D341Med (cell line): Measurements from ENCODE around the gene ACER1.
"Not testable (repeated sequence)": the region's sequence is repeated elsewhere in the genome, so short reads cannot be mapped to it uniquely, and the experiment has no call there.

ENCODE experiments used
- DNase-seq: peaks from one replicate; pipeline ENCODE4 v3.0.0; 2012; ENCODE audit warnings: low spot score

The ACER1 gene

DNA sequence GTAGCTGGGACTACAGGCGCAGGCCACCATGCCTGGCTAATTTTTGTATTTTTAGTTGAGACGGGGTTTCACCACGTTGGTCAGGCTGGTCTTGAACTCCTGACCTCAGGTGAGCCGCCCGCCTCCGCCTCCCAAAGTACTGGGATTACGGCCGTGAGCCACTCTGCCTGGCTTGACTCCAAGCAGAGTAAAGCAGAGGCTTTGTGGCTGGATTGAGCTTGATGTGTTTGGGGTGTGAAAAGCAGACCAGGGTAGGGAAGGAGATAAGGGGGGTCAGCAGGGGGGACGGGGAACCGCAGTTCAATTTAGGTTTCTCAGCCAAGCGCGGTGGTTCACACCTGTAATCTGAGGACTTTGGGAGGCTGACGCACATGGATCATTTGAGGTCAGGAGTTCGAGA is 23.8 kb upstream of the ACER1 start:
- no peak for DNase-seq

DNA sequence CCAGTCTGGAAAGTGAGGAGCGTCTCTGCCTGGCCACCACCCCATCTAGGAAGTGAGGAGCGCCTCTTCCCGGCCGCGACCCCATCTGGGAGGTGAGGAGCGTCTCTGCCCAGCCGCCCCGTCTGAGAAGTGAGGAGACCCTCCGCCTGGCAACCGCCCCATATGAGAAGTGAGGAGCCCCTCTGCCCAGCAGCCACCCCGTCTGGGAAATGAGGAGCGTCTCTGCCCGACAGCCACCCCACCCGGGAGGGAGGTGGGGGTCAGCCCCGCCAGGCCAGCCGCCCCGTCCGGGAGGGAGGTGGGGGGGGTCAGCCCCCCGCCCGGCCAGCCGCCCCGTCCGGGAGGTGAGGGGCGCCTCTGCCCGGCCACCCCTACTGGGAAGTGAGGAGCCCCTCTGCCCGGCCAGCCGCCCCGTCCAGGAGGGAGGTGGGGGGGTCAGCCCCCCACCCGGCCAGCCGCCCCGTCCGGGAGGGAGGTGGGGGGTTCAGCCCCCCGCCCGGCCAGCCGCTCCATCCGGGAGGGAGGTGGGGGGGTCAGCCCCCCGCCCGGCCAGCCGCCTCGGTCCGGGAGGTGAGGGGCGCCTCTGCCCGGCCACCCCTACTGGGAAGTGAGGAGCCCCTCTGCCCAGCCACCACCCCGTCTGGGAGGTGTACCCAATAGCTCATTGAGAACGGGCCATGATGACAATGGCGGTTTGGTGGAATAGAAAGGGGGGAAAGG is 22.1 kb upstream of the ACER1 start:
- not testable (repeated sequence) for DNase-seq

DNA sequence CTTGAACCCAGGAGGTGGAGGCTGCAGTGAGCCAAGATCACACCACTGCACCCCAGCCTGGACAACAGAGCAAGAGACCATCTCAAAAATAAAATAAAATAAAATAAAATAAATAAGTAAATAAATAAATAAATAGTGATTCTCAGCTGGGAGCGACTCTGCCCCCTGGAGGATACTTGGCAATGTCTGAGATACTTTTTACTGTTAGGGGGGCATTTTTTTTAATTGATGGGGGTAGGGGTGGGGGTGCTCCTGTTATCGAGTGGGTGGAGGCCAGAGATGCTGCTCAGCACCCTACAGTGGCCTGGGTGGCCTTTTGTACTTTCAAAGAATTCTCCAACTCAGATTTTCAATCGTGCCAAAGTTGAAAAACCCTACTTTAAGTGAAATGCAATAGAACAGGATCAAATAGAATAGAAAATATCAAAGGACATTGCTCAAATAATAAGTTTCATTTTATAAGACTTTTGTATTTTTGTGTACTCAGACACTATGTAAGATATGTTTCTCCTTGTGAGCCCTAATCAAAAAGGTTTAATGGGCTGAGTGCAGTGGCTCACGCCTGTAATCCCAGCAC is 20.8 kb upstream of the ACER1 start:
- no peak for DNase-seq

DNA sequence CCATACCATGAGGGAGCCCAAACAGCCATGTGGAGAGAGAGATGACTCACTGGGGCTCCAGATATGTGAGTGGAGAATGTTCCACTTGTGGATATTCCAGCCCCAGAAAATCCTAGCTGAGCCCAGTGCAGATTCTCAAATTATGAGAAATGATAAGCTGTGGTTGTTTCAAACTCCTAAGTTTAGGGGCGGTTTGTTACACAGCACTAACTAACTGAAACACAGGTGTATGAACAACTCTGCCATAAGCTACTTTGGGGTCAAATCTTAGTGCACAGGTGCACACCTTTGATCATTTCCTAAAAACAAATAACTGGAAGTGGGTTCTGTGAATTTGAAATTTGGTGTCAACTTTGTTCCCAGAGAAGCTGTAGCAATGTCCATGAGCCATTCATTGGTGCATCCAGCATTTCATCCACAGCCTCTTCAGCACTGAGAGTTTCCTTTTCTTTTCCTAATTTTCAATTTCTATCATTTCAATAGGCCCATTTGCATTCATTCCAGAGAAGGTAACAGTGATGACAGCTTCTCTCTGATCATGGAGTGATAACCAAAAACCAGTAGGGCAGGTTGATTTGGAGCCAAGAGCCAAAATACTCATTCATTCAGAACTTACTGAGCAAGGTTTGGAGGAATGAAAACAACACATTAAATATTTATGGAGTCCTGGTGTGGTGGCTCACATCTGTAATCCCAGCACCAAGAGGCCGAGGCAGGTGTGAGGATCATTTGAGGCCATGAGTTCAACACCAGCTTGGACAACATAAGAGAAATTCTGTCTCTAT is 19.2 kb upstream of the ACER1 start:
- no peak for DNase-seq

GRCh38 chr19:6350688-6351087 is 17.3 kb upstream of the ACER1 start:
- DNase-seq: no peak

GRCh38 chr19:6349271-6349670 is 15.9 kb upstream of the ACER1 start:
- DNase-seq: not testable (repeated sequence)

- DNase-seq: no peak
Observed at GRCh38 chr19:6343462-6343861, 10.1 kb upstream of the ACER1 start.

DNA sequence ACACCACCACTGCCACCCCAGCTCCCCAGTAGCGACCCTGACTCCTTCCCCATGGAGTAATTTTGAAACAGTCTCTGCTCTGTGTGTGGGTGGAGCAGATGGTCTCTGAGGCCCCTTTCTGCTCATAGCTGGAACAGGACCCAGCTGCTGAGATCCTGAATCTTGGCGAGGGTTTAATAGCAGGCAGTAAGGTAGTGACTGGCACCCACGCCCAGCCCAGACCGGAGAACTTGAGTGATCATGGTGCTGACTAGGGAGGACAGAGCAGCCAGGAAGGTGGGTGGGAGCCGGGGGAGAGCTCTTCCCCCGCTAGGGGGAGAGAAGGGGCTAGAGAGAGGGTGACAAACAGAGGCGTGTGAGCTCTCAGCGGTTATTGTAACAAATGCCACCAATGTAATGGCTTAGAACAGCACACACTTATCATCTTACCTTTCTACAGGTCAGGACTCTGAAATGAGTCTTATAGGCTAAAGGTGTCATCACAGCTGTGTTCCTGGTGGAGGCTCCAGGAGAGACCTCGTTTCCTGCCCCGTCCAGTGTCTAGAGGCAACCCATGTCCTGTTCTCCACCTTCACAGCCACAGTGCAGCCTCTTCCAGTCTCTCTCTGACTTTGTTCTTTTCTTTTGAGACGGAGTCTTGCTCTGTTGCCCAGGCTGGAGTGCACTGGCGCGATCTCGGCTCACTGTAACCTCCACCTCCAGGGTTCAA is 7.2 kb upstream of the ACER1 start:
- DNase-seq: no peak

DNA sequence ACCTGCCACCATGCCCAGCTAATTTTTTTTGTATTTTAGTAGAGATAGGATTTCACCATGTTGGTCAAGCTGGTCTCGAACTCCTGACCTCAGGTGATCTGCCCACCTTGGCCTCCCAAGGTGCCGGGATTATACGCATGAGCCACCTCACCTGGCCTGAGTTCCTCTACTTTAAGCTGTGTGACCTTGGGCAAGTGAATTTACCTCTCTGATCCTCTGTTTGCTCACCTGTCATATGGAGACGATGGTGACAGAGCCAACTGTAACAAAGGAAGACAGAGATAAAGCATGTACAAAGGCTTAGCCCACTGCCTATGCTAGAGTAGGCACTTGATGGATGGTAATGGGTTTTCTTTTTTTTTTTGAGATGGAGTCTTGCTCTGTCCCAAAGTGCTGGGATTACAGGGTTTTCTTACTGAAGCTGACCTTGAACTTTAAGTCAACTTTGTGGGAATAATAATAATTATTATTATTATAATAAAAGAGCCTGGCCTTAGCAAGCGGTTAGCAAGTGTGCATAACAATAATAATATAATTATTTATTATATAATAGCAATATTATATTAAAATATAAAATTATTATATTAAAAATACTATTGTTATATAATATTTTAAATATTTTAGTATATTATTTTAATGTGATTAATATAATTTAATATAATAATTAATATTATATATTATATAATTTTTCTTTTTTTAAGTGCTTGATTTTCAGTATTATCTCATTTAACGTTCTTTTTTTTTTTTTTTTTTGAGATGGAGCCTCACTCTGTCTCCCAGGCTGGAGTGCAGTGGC is 1.3 kb upstream of the ACER1 start:
- no peak for DNase-seq

DNA sequence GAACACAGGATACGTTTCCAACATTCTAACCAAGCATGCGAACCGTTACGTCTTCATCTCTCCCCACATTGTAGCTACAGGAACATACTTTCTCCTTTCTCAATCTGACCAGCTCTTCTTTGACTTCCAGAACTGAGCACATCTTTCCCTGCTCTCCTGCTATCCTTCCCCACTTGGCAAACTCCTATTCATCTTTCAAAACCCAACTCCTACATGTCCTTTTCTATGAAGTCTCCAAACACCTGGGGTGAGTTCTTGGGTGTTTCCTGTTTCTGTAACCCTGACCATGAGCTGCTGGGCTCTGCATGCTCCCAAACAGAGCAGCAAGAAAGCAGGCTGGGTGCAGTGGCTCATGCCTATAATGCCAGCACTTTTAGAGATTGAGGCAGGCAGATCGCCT is 6.6 kb downstream of the ACER1 start:
- DNase-seq: no peak

DNA sequence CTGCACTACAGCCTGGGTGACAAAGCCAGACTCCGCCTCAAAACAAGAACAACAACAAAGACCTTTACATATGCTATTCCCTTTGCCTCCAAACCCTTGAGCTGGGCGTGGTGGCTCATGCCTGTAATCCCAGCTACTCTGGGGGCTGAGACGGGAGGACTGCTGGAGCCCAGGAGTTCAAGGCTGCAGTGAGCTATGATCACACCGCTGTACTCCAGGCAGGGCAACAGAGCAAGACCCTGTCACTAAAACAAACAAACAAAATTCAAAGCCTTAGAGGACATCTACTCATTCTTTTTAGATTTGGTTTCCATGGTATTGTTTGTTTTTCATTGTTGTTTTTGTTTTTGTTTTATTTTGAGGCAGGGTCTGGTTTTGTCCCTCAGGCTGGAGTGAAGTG is 7.8 kb downstream of the ACER1 start:
- no peak for DNase-seq

- DNase-seq: no peak
Observed at GRCh38 chr19:6324757-6325156, 8.7 kb downstream of the ACER1 start.

- no peak for DNase-seq
Observed at GRCh38 chr19:6322284-6322683, 11.1 kb downstream of the ACER1 start.

GRCh38 chr19:6319376-6319775 is 14.0 kb downstream of the ACER1 start:
- DNase-seq: no peak

DNA sequence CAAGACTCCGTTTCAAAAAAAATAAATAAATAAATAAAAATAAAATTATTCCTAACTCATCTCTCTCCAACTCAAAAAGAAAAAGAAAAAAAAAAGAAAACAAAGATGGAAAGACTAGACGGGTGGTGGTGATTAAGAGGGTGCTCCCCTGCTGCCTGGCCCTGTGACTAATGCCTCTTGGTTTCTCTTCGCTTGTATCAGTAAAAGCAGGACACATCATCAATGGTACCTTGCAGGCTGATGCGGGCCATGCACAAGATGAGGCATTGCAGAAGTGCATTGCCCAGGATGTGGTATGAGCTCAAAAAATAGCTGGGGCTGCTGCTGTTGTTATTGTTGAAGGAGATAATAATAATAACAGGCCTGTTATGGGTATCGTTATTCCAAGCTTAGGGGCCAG is 14.6 kb downstream of the ACER1 start:
- no peak for DNase-seq

DNA sequence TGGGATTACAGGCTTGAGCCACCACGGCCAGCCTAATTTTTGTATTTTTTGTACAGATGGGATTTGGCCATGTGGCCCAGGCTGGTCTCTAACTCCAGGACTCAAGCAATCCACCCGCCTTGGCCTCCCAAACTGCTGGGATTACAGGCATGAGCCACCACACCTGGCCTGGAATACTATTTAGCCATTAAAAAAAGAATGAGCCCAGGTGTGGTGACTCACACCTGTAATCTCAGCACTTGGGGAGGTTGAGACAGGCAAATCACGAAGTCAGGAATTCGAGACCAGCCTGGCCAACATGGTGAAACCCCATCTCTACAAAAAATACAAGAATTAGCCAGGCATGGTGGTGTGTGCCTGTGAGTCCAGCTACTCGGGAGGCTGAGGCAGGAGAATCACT is 17.8 kb downstream of the ACER1 start:
- not testable (repeated sequence) for DNase-seq

DNA sequence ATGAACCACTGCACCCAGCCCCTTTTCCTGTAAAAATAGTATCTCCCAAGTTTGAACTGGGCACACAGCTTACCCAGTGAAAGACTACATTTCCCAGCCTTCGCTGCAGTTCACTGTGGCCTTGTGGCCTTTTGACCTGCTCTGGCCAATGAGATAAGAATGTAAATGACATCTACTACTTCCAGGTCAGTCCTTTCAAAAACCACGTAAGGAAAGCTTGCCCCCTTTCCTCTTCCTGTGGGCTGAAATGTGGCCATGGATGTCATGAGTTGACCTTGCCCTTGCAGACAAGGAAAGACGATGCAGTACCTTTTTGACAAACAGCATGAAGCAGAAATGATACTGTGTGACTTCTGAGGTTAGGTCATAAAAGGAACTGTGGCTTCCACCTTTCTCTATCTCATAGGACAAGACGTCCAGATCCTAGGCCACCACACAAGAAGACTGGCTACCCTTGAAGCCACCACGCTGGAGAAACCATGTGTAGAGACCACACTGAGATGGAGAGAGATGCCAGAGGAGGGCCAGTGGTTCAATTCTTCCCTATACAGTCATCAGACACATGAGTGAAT is 19.9 kb downstream of the ACER1 start:
- DNase-seq: no peak

DNA sequence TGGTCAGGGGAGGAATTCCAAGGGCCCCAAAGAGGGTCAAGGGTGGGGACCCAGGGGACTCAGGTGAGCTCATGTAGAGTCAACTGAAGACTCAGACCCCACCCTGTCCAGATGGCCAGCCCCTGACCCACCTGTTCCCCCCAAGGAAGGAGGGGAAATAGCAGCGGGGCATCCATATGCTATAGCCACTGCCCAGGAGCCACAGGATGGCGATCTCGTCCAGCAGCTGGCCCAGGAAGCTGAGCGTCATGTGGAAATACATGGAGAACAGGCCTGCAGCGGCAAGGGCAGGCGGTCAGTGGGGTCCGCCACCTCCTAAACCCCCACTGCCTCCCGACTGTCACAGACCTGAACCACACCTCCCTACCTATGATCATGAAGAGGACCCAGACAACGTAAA is 21.4 kb downstream of the ACER1 start:
- no peak for DNase-seq

DNA sequence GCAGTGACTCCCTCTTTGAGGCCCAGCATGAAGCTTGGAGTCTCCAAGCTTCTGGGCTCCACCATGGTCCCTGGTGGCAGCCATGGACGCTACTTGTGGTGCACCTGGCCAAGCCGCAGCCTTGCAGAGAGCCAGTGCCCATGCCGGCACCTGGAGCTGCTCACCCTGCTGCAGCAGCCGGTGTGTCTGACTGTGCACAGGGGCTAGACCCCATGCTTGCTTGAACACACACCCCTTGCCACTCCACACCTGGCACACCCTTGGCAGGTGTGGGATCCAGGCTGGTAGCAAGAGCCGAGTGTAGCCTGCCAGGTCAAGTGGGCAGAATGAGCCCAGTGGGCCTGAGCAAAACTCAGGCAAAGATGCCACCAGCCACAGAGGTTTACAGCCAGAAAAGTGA is 35.0 kb downstream of the ACER1 start:
- DNase-seq: no peak

GRCh38 chr19:6297202-6297601 is 36.2 kb downstream of the ACER1 start:
- DNase-seq: no peak

- DNase-seq: no peak
Observed at GRCh38 chr19:6292006-6292405, 41.4 kb downstream of the ACER1 start.

DNA sequence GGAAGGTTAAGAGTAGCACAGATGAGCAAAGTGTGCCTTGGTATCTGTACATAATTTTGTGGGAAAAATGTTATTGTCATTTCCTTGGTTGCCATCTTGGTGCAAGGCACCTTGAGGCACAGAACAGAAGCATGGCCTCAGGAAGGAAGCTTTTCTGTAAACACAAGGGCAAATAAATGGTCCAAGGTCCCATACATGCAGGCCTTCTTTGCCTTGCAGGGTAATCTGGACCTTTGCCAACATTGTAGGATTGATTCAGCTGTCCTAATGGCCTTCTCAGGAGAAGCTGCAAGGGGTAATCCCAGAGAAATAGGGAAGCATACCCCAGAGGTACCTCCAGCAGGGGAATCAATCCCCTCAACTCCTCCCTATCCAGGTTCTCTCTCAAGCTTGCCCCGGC is 44.7 kb downstream of the ACER1 start:
- DNase-seq: no peak
